OCI-LY3 (cell line): ENCODE results near the gene PIH1D1.

Experiments used
- EZH2phosphoT487 ChIP-seq: fragments of 200-600 bp; shearing (Covaris generic); IDR thresholded peaks from 2 replicates; pipeline ENCODE4 v1.6.1; 2018; ENCODE audit warnings: antibody characterized with exemption, mixed run types, low read depth
- TF ChIP-seq, protein P1 (sequence below): fragments of 200-600, 300-600 bp; sonication (generic); IDR thresholded peaks from 2 replicates; pipeline ENCODE4 v1.5.1; 2014; ENCODE audit warnings: antibody characterized with exemption, low read length, low read depth

- TF ChIP-seq, protein P1, sequence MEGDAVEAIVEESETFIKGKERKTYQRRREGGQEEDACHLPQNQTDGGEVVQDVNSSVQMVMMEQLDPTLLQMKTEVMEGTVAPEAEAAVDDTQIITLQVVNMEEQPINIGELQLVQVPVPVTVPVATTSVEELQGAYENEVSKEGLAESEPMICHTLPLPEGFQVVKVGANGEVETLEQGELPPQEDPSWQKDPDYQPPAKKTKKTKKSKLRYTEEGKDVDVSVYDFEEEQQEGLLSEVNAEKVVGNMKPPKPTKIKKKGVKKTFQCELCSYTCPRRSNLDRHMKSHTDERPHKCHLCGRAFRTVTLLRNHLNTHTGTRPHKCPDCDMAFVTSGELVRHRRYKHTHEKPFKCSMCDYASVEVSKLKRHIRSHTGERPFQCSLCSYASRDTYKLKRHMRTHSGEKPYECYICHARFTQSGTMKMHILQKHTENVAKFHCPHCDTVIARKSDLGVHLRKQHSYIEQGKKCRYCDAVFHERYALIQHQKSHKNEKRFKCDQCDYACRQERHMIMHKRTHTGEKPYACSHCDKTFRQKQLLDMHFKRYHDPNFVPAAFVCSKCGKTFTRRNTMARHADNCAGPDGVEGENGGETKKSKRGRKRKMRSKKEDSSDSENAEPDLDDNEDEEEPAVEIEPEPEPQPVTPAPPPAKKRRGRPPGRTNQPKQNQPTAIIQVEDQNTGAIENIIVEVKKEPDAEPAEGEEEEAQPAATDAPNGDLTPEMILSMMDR = no peak
- TF ChIP-seq EZH2phosphoT487 = no peak
Observed at GRCh38 chr19:49427339-49427738, 24.3 kb downstream of the PIH1D1 start.
